ENCODE measurements around the gene TMEM240. TPM values are rescaled to one million over a fixed set of nuclear protein-coding genes. Genes with fewer than 3 reads are reported as not detected.

The TMEM240 gene
- total and polyA plus RNA-seq, 2 donors (not counting 1 experiment from before 2014, with no cell fraction given), result 0.28 to 1.8 TPM

DNA sequence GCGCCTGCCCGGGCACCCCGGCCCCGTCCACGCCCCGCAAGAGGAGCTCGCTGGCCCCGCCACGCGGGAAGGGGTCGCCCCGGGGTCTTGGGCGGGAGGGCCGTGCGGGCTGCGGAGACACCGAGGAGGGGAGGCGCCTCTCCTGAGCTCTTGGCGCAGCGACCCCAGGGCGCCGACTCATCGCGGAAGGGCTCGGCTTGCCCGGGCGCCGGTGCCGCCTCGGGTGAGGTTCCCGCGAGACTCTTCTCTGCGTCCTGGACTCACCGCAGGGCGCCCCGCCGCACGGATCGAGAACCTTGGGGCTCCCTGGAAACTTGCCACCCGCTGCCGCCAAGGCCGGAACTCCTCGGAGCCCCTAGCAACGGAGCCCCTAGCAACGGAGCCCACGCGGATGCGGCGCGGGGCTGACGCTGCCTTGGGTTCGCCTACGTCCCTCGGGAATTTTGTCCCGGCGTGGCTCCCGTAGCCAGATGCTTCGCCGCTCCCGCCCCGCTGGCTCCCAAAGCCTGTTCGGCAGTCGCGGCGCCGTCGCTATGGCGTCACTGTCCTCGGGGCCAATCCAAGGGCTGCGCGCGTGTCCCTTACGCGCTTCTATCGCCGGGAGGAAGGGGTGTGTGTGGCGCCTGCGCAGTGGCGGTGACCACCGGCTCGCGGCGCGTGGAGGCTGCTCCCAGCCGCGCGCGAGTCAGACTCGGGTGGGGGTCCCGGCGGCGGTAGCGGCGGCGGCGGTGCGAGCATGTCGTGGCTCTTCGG, 28.7 kb downstream of the TMEM240 start, which contains the start of gene ATAD3A:
TSS of gene ATAD3A (plus strand) at position 630 of the 753 bp plus-strand sequence. CDS start at position 737, 107 bp downstream.
- intact Hi-C loops (cut with micrococcal nuclease), result loop anchor here (1.0 to 2.0 kb wide), 3 partner anchors 40 to 104 kb away; partner anchors contain the start of genes ATAD3B, MIB2 and SSU72
- Histone ChIP-seq H3K9me3 (ENCODE audit: control extremely low read depth in 1 of 3, control insufficient read depth in 2 of 3, insufficient read depth in 1 of 3, low read length in 2 of 3) (no peaks in the 10 kb centered on the region), H3K4me2 (replicated peaks; ENCODE audit: low read depth, low read length, poor library complexity, severe bottlenecking) (peak within 1 kb of the TSS; percentile 93), H3K36me3 (replicated peaks in 1 of 2; ENCODE audit: control extremely low read depth in 1 of 2, control insufficient read depth in 1 of 2, extremely low read depth in 1 of 2, insufficient read depth in 2 of 2, low read length in 1 of 2) (no peaks in the 10 kb centered on the region), H3K9ac (ENCODE audit: low read length) (peak within 1 kb of the TSS; percentile 69), H3K27ac (ENCODE audit: low read length in 2 of 2) (peak within 1 kb of the TSS; percentile 90 to 94), H3K4me3 (ENCODE audit: control extremely low read depth in 1 of 5, extremely low read depth in 1 of 5, insufficient read depth in 1 of 5, low read depth in 2 of 5, low read length in 4 of 5) (peak within 1 kb of the TSS; percentile 47 to 92 (median 87)), H3K27me3 (replicated peaks in 1 of 4; ENCODE audit: control extremely low read depth in 1 of 4, control insufficient read depth in 3 of 4, insufficient read depth in 4 of 4, low read length in 3 of 4) (no peaks in the 10 kb centered on the region), H3K79me2 (ENCODE audit: control insufficient read depth, insufficient read depth, low read length) (peaks cover 12% of the 10 kb centered on the region), H2AFZ (ENCODE audit: insufficient read depth, low read depth, low read length, poor library complexity, severe bottlenecking) (peak within 1 kb of the TSS; percentile 76), H3K4me1 (ENCODE audit: control insufficient read depth in 2 of 2, insufficient read depth in 2 of 2, low read length in 2 of 2) (peaks cover 6 to 10% of the 10 kb centered on the region in 2 donors), H4K20me1 (ENCODE audit: control insufficient read depth, insufficient read depth, low read length, poor library complexity, severe bottlenecking) (no peaks in the 10 kb centered on the region)
- H3K4me1 Mint-ChIP-seq, result peaks cover 13% of the 10 kb centered on the region
- H3K9me3 Mint-ChIP-seq (ENCODE audit: insufficient read depth), result no peaks in the 10 kb centered on the region
- peak within 1 kb of the TSS; percentile 95 for H3K4me3 Mint-ChIP-seq
- no peaks in the 10 kb centered on the region for H3K27me3 Mint-ChIP-seq
- H3K27ac Mint-ChIP-seq, result peak within 1 kb of the TSS; percentile 94
- DNase-seq (peak; percentile 97), ATAC-seq (ENCODE audit: low read depth) (peak; percentile 94)
- CTCF ChIA-PET, result no interaction called here
- POLR2A ChIA-PET, result interaction anchor here (0.6 to 0.7 kb wide), 2 partner anchors 220 to 414 kb away, joined by 3 read pairs; no protein-coding TSS in a partner anchor
- WGBS (ENCODE audit: insufficient coverage), result under 1% methylated on average over 99 of the region's 99 CpGs
- TF ChIP-seq EZH2 (IDR thresholded peaks at IDR 0.05; ENCODE audit: borderline replicate concordance, insufficient read depth, low read depth, low read length, poor library complexity, severe bottlenecking), result no peak
- TF ChIP-seq, protein P1, sequence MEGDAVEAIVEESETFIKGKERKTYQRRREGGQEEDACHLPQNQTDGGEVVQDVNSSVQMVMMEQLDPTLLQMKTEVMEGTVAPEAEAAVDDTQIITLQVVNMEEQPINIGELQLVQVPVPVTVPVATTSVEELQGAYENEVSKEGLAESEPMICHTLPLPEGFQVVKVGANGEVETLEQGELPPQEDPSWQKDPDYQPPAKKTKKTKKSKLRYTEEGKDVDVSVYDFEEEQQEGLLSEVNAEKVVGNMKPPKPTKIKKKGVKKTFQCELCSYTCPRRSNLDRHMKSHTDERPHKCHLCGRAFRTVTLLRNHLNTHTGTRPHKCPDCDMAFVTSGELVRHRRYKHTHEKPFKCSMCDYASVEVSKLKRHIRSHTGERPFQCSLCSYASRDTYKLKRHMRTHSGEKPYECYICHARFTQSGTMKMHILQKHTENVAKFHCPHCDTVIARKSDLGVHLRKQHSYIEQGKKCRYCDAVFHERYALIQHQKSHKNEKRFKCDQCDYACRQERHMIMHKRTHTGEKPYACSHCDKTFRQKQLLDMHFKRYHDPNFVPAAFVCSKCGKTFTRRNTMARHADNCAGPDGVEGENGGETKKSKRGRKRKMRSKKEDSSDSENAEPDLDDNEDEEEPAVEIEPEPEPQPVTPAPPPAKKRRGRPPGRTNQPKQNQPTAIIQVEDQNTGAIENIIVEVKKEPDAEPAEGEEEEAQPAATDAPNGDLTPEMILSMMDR (IDR thresholded peaks at IDR 0.05), result no peak
